Activated naive CD4-positive, alpha-beta T cell treated with anti-CD3 and anti-CD28 coated beads, Interleukin-2, amount 10 ng/mL, durations not matched to agents 5 hours and 36 hours (primary cell): ENCODE results near the gene PCNT. TPM values are rescaled to one million over a fixed set of nuclear protein-coding genes. Genes with fewer than 3 reads are reported as not detected.

Experiments used
- total RNA-seq, 2 experiments: library from RNA; stranded (reverse); gene quantifications; one replicate each; pipeline ENCODE4 v1.2.3, GENCODE V29; 2021

PCNT gene
- 10 to 100 TPM; 77.1 to 81.5 TPM for total RNA-seq

GRCh38 chr21:46323710-46324389 is at the start of gene PCNT, which contains the start of gene C21orf58:
Gene PCNT, plus strand, starts transcription at chr21:46324156. Its CDS starts 73 bp downstream, at chr21:46324229.
Gene C21orf58, minus strand, starts transcription at chr21:46323870. Its CDS starts 1,132 bp downstream, at chr21:46322738.

GRCh38 chr21:46285206-46285661 is 38.7 kb upstream of the PCNT start, which contains the start of gene MCM3AP:
Gene MCM3AP, minus strand, starts transcription at chr21:46285611. Its CDS starts 325 bp downstream, at chr21:46285286.

GRCh38 chr21:46285761-46286647 is 38.0 kb upstream of the PCNT start, which contains the start of gene YBEY:
Gene YBEY, plus strand, starts transcription at chr21:46286342. Its CDS starts 572 bp downstream, at chr21:46286914.

GRCh38 chr21:46458315-46459023 is 134.5 kb downstream of the PCNT start, which contains the start of gene DIP2A:
Gene DIP2A, plus strand, starts transcription at chr21:46458891. Its CDS starts 241 bp downstream, at chr21:46459132.

Other genes with a start within 250 kb of the PCNT start
- 10 to 100 TPM; 10.9 to 11.6 TPM for gene COL6A2, start 226.0 kb upstream of the PCNT start, total RNA-seq
- under 1 TPM; 0.23 to 0.24 TPM for gene FTCD, start 168.6 kb upstream of the PCNT start, total RNA-seq
- gene SPATC1L, start 139.7 kb upstream of the PCNT start, total RNA-seq = 1 to 10 TPM; 7.4 to 7.8 TPM
- gene LSS, start 95.4 kb upstream of the PCNT start, total RNA-seq = 10 to 100 TPM; 78.7 to 79.4 TPM
- 100 to 1,000 TPM; 117 to 118 TPM for gene MCM3AP, start 38.5 kb upstream of the PCNT start, total RNA-seq
- 10 to 100 TPM; 13.2 to 13.6 TPM for gene YBEY, start 37.8 kb upstream of the PCNT start, total RNA-seq
- 10 to 100 TPM; 47.8 to 49.0 TPM for gene C21orf58, start 286 bp upstream of the PCNT start, total RNA-seq
- 10 to 100 TPM; 60.8 to 61.0 TPM for gene DIP2A, start 134.7 kb downstream of the PCNT start, total RNA-seq